Measurements from ENCODE around the gene GLYR1.

- no peak for TF ChIP-seq ARNT (IDR thresholded peaks at IDR 0.05)
- no peak for TF ChIP-seq NFRKB (IDR thresholded peaks at IDR 0.05)
- TF ChIP-seq SP1 (IDR thresholded peaks at IDR 0.05) = no peak
- TF ChIP-seq LEF1 (IDR thresholded peaks at IDR 0.05; ENCODE audit: borderline replicate concordance) = no peak
- TF ChIP-seq ELF4 (IDR thresholded peaks at IDR 0.05) = no peak
- no peak for TF ChIP-seq FOXA1 (IDR thresholded peaks at IDR 0.05)
- TF ChIP-seq BHLHE40 (IDR thresholded peaks at IDR 0.05; ENCODE audit: borderline replicate concordance) = no peak
- TF ChIP-seq SUZ12 (IDR thresholded peaks at IDR 0.05) = no peak
- TF ChIP-seq TARDBP (IDR thresholded peaks at IDR 0.05) = no peak
Observed at GRCh38 chr16:4847774-4848587, 893 bp upstream of the GLYR1 start.

Data from HEK293T (cell line).